ENCODE results near the gene CBX1. TPM values are rescaled to one million over a fixed set of nuclear protein-coding genes. Genes with fewer than 3 reads are reported as not detected.

The CBX1 gene
- total and polyA plus RNA-seq, 10 of the 15 experiments (the other 5 are each of a cell fraction or from before 2014, with no cell fraction given) = 11.8 to 99.2 (median 43.5) TPM

GRCh38 chr17:48150597-48151001 lies 49.3 kb upstream of the CBX1 start:
- WGBS (ENCODE audit: insufficient coverage, insufficient replicate concordance, low lambda C conversion rate, missing lambda C conversion rate) = 70% methylated on average over 11 of the region's 11 CpGs
- Histone ChIP-seq H3K79me2 (ENCODE audit: control insufficient read depth, insufficient read depth, low read length) (no peaks in the 10 kb centered on the region), H3K4me2 (ENCODE audit: control insufficient read depth, insufficient read depth) (no peak overlapping the region), H3K9me3 (replicated peaks; ENCODE audit: control insufficient read depth, insufficient read depth, low read length) (no peaks in the 10 kb centered on the region), H3K4me1 (ENCODE audit: control insufficient read depth, insufficient read depth, low read length) (peaks cover 2% of the 10 kb centered on the region; the same call in 1 of the 2 replicates), H4K20me1 (ENCODE audit: control insufficient read depth, insufficient read depth) (no peaks in the 10 kb centered on the region), H3K9ac (ENCODE audit: control insufficient read depth, insufficient read depth, low read length) (no peak overlapping the region), H3K27ac (ENCODE audit: control insufficient read depth, insufficient read depth) (no peak overlapping the region), H3K27me3 (replicated peaks in 1 of 2; ENCODE audit: control insufficient read depth in 2 of 2, insufficient read depth in 2 of 2, low read length in 1 of 2) (no peaks in the 10 kb centered on the region), H3K4me3 (no peak overlapping the region), H3K36me3 (ENCODE audit: control insufficient read depth in 2 of 2, insufficient read depth in 2 of 2, low read length in 1 of 2) (peaks cover 2 to 7% of the 10 kb centered on the region in 2 experiments; a peak in 2 of 4 replicates), H2AFZ (ENCODE audit: control insufficient read depth, low read depth, low read length) (no peak overlapping the region)
- no peak for FAIRE-seq
- no peak for DNase-seq (ENCODE audit: low read depth, low spot score)
- ChIA-PET POLR2A (no interaction called here), SMC1A (ENCODE audit: uncharacterized antibody, unreplicated experiment) (interaction anchor here (0.7 kb wide), 1 partner anchor 11 kb away, joined by 3 read pairs; no protein-coding TSS in a partner anchor), CTCF (interaction anchor here (0.9 to 2.1 kb wide), 3 partner anchors 9 to 89 kb away, joined by 3 to 8 read pairs (median 4); no protein-coding TSS in a partner anchor), RAD21 (ENCODE audit: unreplicated experiment) (interaction anchor here (0.6 kb wide), 1 partner anchor 39 kb away, joined by 3 read pairs; no protein-coding TSS in a partner anchor)
- no TSS peak for BruUV-seq (replicated peaks)
- TF ChIP-seq SMAD1 (IDR thresholded peaks at IDR 0.05; ENCODE audit: low read depth, partially characterized antibody) = no peak
- intact Hi-C loops (cut with micrococcal nuclease; ENCODE audit: unreplicated experiment) (loop anchor here (10.0 kb wide), 1 partner anchor 184 kb away; no protein-coding TSS in a partner anchor), in situ Hi-C loops (cut with MboI) (no loop called here)
- ATAC-seq = no peak

- no peak for TF ChIP-seq GATAD2B (conservative IDR thresholded peaks at IDR 0.05; ENCODE audit: low read depth)
- no peak for TF ChIP-seq RFX5 (IDR thresholded peaks at IDR 0.05; ENCODE audit: low read depth, low read length)
- TF ChIP-seq E2F4 (IDR thresholded peaks at IDR 0.05; ENCODE audit: low read depth, low read length) = no peak
- TF ChIP-seq TCF3 (IDR thresholded peaks at IDR 0.05; ENCODE audit: borderline replicate concordance, insufficient read depth, low read depth, low read length) = no peak
- no peak for TF ChIP-seq STAT3 (IDR thresholded peaks at IDR 0.05; ENCODE audit: low read depth, low read length)
- TF ChIP-seq E4F1 (IDR thresholded peaks at IDR 0.05; ENCODE audit: borderline replicate concordance, partially characterized antibody) = no peak
- TF ChIP-seq HDAC2 (IDR thresholded peaks at IDR 0.05) = no peak
- Histone ChIP-seq H3K9me3 (replicated peaks; ENCODE audit: control insufficient read depth, insufficient read depth, low read length) (no peaks in the 10 kb centered on the region), H3K9ac (ENCODE audit: control insufficient read depth, insufficient read depth, low read length) (no peak overlapping the region), H4K20me1 (ENCODE audit: control insufficient read depth, insufficient read depth) (no peaks in the 10 kb centered on the region), H3K4me3 (no peak overlapping the region), H3K4me1 (ENCODE audit: control insufficient read depth, insufficient read depth, low read length) (peaks cover 7% of the 10 kb centered on the region), H3K27me3 (replicated peaks in 1 of 2; ENCODE audit: control insufficient read depth in 2 of 2, insufficient read depth in 2 of 2, low read length in 1 of 2) (no peaks in the 10 kb centered on the region), H2AFZ (ENCODE audit: control insufficient read depth, low read depth, low read length) (no peak overlapping the region), H3K36me3 (ENCODE audit: control insufficient read depth in 2 of 2, insufficient read depth in 2 of 2, low read length in 1 of 2) (peaks cover 2 to 7% of the 10 kb centered on the region in 2 experiments; a peak in 2 of 4 replicates), H3K27ac (ENCODE audit: control insufficient read depth, insufficient read depth) (no peak overlapping the region), H3K4me2 (ENCODE audit: control insufficient read depth, insufficient read depth) (no peak overlapping the region), H3K79me2 (ENCODE audit: control insufficient read depth, insufficient read depth, low read length) (no peaks in the 10 kb centered on the region)
- 90% methylated on average over 4 of the region's 4 CpGs for WGBS (ENCODE audit: insufficient coverage, insufficient replicate concordance, low lambda C conversion rate, missing lambda C conversion rate)
- no TSS peak for BruUV-seq (replicated peaks)
- DNase-seq (ENCODE audit: low read depth, low spot score) (no peak), FAIRE-seq (no peak), ATAC-seq (no peak)
- RAD21 ChIA-PET (ENCODE audit: unreplicated experiment) = interaction anchor here (0.6 kb wide), 1 partner anchor 361 kb away, joined by 4 read pairs; no protein-coding TSS in a partner anchor
- intact Hi-C loops (cut with micrococcal nuclease; ENCODE audit: unreplicated experiment) = loop anchor here (10.0 kb wide), 1 partner anchor 185 kb away; no protein-coding TSS in a partner anchor
- SMC1A ChIA-PET (ENCODE audit: uncharacterized antibody, unreplicated experiment) = no interaction called here
- CTCF ChIA-PET = interaction anchor here (1.4 kb wide), 1 partner anchor 468 kb away, joined by 3 read pairs; no protein-coding TSS in a partner anchor
- in situ Hi-C loops (cut with MboI) = no loop called here
- POLR2A ChIA-PET = no interaction called here
Measured at GRCh38 chr17:48149787-48150463, 48.6 kb upstream of the CBX1 start.
